Heart left ventricle (tissue), 16 donors: Measurements from ENCODE around the gene FCHSD2. TPM values are rescaled to one million over a fixed set of nuclear protein-coding genes. Genes with fewer than 3 reads are reported as not detected.

Experiments
- ATAC-seq, 4 donors: fragments of 200-7000 bp; cut with Tn5 transposase; one replicate each; pipeline ENCODE4 v1.9.1; 2020 to 2022; ENCODE audit warnings: moderate library complexity in 4 of 4, mild to moderate bottlenecking in 3 of 4, moderate number of reproducible peaks in 1 of 4
- DNase-seq, 5 donors: peaks; one replicate each; pipeline ENCODE4 v3.0.0-alpha.2; 2020
- H3K27ac ChIP-seq, 12 donors: fragments of 200-600 bp; sonication (generic) in 4 of 12; one replicate each; pipeline versions ENCODE4 v1.5.0 to v1.8.0; 2016 to 2022; ENCODE audit warnings: mild to moderate bottlenecking in 2 of 12
- H3K27me3 ChIP-seq, 9 donors: fragments of 200-600 bp; sonication (generic) in 2 of 9; one replicate each; pipeline versions ENCODE4 v1.5.1 to v1.8.0; 2016 to 2022; ENCODE audit warnings: mild to moderate bottlenecking in 3 of 9
- H3K36me3 ChIP-seq, 9 donors: fragments of 200-600 bp; sonication (generic) in 2 of 9; one replicate each; pipeline versions ENCODE4 v1.5.0 to v1.8.0; 2018 to 2022; ENCODE audit warnings: mild to moderate bottlenecking in 2 of 9
- H3K4me1 ChIP-seq, 12 donors: fragments of 200-600 bp; sonication (generic) in 4 of 12; one replicate each; pipeline versions ENCODE4 v1.5.0 to v1.8.0; 2016 to 2022; ENCODE audit warnings: mild to moderate bottlenecking in 3 of 12
- H3K4me3 ChIP-seq, 12 donors: fragments of 200-600 bp; sonication (generic) in 4 of 12; one replicate each; pipeline versions ENCODE4 v1.5.0 to v1.8.0; 2017 to 2022; ENCODE audit warnings: mild to moderate bottlenecking in 9 of 12, moderate library complexity in 4 of 12
- H3K9me3 ChIP-seq, 12 donors: fragments of 200-600 bp; sonication (generic) in 4 of 12; one replicate each; pipeline versions ENCODE4 v1.5.0 to v1.8.0; 2016 to 2022; ENCODE audit warnings: mild to moderate bottlenecking in 1 of 12
- POLR2A ChIP-seq, 2 donors: fragments of 450-650 bp; IDR thresholded peaks; one replicate each; pipeline ENCODE4 v1.6.1; 2017; ENCODE audit warnings: antibody characterized with exemption in 2 of 2, mild to moderate bottlenecking in 2 of 2, moderate library complexity in 2 of 2
- WGBS, 4 donors: extraction: QIAGEN DNeasy Blood & Tissue Kit in 2 of 4; methylation state at CpG; one replicate each; pipeline versions ENCODE4 v1.1.5 to v1.1.7; 2013 to 2018; 5-methylcytosine and 5-hydroxymethylcytosine counted together
- intact Hi-C, 10 donors: fragments of 100-400 bp; cut with DNase I; formaldehyde crosslinking; loops; one replicate each; pipeline versions ENCODE4 v1.11.1 to v1.14.2; 2022
- polyA plus RNA-seq, 2 donors: library from polyadenylated mRNA; stranded (reverse); fragments of 200-250 nt; gene quantifications; one replicate each; pipeline ENCODE4 v1.2.3, GENCODE V29; 2013
- total RNA-seq, 9 donors: library from RNA; depleted of rRNA in 2 of 9; stranded (reverse); fragments of >200 nt in 2 of 9; fragmentation: NEBNext Ultra II Directional in 3 of 9; extraction: Animal tissue kit (Norgen Biotek cat#: 25700) in 3 of 9; gene quantifications; one replicate each; pipeline versions ENCODE4 v1.1.0 to v1.2.4, GENCODE V29; 2016 to 2023
- TF ChIP-seq, protein P1 (sequence below), 12 donors: fragments of 200-600 bp; sonication (generic) in 4 of 12; IDR thresholded peaks; one replicate each; pipeline versions ENCODE4 v1.5.0 to v1.8.0; 2018 to 2022; ENCODE audit warnings: antibody characterized with exemption in 12 of 12, mild to moderate bottlenecking in 5 of 12
- donor health status: ischemic (EF 13 %, LVEDD 7.1; RV severe dilation, severe dysfunction).
- donor health status: healthy with polysubstance abuse.
- donor health status: DM: no; HTN: yes; CAD: no.
- donor health status: DM: no; HTN: no; CAD: no.
- donor health status: ischemic (EF 25% LVEDD 6.9; RV normal size, moderate dysfunction).
- donor health status: ischemic (EF 25% LVEDD 5.7; RV mildly dilated, moderate dysfunction).
- donor health status: healthy.
- donor health status: DM: yes; HTN: yes; CAD: no.
- donor health status: ischemic (EF 35%, LVEDD 5.7; RV mildly dilated, moderate dysfunction).
- donor health status: nonischemic (EF 11% LVEDD 7.7; RV severe dilation, severe dysfunction).
- donor health status: DM: yes; HTN: yes; CAD: no.
- donor health status: PGD.
- donor health status: ischemic (EF 29% LVEDD 5.4; RV normal size, mild dysfunction).
- donor health status: nonischemic (EF 23%, LVEDD 6.1; RV moderate dilation, normal function).

FCHSD2 gene
- total and polyA plus RNA-seq, 11 donors: 9.9 to 61.1 (median 39.0) TPM

DNA sequence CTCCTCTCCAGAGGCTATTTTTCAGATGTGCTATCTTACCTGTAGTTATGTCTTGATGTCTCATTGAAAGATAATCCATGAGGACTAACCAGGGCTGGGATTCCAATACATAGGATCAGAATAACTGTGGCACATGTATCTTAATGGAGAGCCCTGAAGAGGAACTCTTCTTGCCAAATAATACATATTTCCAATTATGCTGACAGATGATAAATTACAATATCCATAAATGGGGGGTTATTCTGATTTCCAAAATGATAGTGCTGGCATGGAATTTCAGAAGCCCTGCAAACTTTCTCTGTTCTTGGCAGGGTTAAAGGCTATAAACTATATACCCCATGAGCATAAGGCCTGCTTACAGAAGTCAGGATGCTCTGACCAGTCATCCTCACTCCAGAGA is 173.7 kb downstream of the FCHSD2 start:
- intact Hi-C loops: no loop called here
- H3K27me3 ChIP-seq: no peaks in the 10 kb centered on the region
- H3K27ac ChIP-seq: no peak overlapping the region
- DNase-seq: no peak
- no peak for TF ChIP-seq POLR2A (IDR thresholded peaks at IDR 0.05)
- TF ChIP-seq, protein P1, sequence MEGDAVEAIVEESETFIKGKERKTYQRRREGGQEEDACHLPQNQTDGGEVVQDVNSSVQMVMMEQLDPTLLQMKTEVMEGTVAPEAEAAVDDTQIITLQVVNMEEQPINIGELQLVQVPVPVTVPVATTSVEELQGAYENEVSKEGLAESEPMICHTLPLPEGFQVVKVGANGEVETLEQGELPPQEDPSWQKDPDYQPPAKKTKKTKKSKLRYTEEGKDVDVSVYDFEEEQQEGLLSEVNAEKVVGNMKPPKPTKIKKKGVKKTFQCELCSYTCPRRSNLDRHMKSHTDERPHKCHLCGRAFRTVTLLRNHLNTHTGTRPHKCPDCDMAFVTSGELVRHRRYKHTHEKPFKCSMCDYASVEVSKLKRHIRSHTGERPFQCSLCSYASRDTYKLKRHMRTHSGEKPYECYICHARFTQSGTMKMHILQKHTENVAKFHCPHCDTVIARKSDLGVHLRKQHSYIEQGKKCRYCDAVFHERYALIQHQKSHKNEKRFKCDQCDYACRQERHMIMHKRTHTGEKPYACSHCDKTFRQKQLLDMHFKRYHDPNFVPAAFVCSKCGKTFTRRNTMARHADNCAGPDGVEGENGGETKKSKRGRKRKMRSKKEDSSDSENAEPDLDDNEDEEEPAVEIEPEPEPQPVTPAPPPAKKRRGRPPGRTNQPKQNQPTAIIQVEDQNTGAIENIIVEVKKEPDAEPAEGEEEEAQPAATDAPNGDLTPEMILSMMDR (IDR thresholded peaks at IDR 0.05): no peak
- H3K36me3 ChIP-seq: peaks cover 0 to 21% (median 5%) of the 10 kb centered on the region in 9 donors
- no peak overlapping the region for H3K4me3 ChIP-seq
- H3K4me1 ChIP-seq: peaks cover 0 to 45% (median 10%) of the 10 kb centered on the region in 12 donors
- ATAC-seq: no peak
- H3K9me3 ChIP-seq: no peaks in the 10 kb centered on the region

DNA sequence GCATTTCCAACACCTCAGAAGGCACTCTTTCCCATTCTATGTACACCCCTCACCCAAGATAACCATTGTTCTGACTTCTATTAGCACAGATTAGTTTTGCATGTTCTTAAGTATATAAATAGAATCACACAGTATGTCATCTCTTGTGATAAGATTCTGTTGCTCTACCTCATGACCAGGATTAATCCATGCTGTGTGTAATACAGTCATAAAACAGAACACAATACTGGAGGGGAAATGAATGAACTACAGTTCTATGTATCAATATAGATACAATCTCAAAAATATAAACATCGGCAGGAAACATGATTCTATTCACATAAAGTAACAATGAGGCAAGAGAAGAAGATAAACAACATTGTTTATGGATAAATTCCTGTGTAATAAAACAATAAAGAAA is 176.4 kb downstream of the FCHSD2 start:
- no peaks in the 10 kb centered on the region for H3K9me3 ChIP-seq
- no peak for TF ChIP-seq POLR2A (IDR thresholded peaks at IDR 0.05)
- TF ChIP-seq, protein P1 (IDR thresholded peaks at IDR 0.05): no peak
- no peak overlapping the region for H3K4me3 ChIP-seq
- no peaks in the 10 kb centered on the region for H3K27me3 ChIP-seq
- ATAC-seq (peak; percentile 23 to 82 (median 64)), DNase-seq (no peak)
- H3K36me3 ChIP-seq: peaks cover 0 to 15% (median 6%) of the 10 kb centered on the region in 9 donors
- 49 to 77% (median 66%) methylated on average over 1 of the region's 1 CpG for WGBS, 4 donors
- intact Hi-C loops: no loop called here
- H3K4me1 ChIP-seq: peaks cover 0 to 26% (median 7%) of the 10 kb centered on the region in 12 donors
- H3K27ac ChIP-seq: no peak overlapping the region

DNA sequence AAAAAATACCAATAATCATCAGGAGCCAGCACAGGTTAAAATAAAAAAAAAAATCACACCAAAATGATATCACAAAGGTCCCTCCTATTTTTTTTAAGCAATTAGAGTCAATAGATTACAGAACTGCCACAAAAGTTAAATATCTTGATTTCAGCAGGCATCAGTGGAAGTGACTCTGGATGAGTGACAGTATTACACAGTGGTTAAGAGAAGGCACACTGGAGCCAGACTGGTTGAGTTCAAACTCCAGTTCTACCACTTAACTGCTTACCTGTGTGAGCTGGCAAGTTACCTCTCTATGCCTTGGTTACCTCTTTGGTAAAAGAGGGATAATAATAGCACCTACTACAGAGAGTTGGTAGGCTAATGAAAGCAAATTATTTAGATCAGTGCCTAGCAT is 179.4 kb downstream of the FCHSD2 start:
- intact Hi-C loops: no loop called here
- Histone ChIP-seq H3K36me3 (peaks cover 0 to 19% (median 9%) of the 10 kb centered on the region in 9 donors), H3K9me3 (no peaks in the 10 kb centered on the region), H3K27ac (no peak overlapping the region), H3K4me1 (peaks cover 0 to 22% (median 0%) of the 10 kb centered on the region in 12 donors), H3K27me3 (no peaks in the 10 kb centered on the region), H3K4me3 (no peak overlapping the region)
- ATAC-seq (no peak), DNase-seq (no peak)
- TF ChIP-seq POLR2A (IDR thresholded peaks at IDR 0.05): no peak
- TF ChIP-seq, protein P1 (IDR thresholded peaks at IDR 0.05): no peak

DNA sequence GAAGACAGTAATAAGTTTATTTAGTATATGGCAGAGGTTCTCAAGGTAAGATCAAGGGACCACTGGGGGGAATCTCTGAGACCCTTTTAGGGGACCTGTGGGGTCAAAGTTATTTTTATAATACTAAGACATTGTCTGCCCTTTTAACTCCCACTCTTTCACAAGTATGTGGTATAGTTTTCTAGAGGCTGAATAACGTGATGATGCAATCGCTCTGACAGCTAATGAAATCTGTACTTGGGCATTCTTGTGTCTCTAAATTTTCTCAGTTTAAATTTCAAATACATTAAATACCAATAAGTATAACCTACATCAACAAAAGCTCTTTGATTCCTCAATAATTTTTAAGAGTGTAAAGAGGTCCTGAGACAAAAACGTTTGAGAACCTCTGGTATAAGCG is 180.0 kb downstream of the FCHSD2 start:
- no peak for TF ChIP-seq POLR2A (IDR thresholded peaks at IDR 0.05)
- TF ChIP-seq, protein P1 (IDR thresholded peaks at IDR 0.05): no peak
- Histone ChIP-seq H3K4me1 (peaks cover 0 to 22% (median 0%) of the 10 kb centered on the region in 12 donors), H3K27me3 (no peaks in the 10 kb centered on the region), H3K27ac (no peak overlapping the region), H3K36me3 (peaks cover 0 to 22% (median 6%) of the 10 kb centered on the region in 9 donors), H3K9me3 (peaks cover 0 to 3% (median 0%) of the 10 kb centered on the region in 12 donors), H3K4me3 (no peak overlapping the region)
- DNase-seq (no peak), ATAC-seq (no peak)
- intact Hi-C loops: no loop called here
- 86 to 90% (median 88%) methylated on average over 4 of the region's 4 CpGs for WGBS, 4 donors
